Measurements from ENCODE around the gene POU4F3.

Gene POU4F3

GRCh38 chr5:146337264-146337904 is 1.3 kb upstream of the POU4F3 start:
- no peak for TF ChIP-seq CTCF (IDR thresholded peaks at IDR 0.05; ENCODE audit: low read depth, low read length)
- no peak for DNase-seq (ENCODE audit: low read depth in 2 of 2)
- H3K4me3 ChIP-seq (replicated peaks in 1 of 2; ENCODE audit: low read depth in 2 of 2, low read length in 2 of 2), result no peak overlapping the region

DNA sequence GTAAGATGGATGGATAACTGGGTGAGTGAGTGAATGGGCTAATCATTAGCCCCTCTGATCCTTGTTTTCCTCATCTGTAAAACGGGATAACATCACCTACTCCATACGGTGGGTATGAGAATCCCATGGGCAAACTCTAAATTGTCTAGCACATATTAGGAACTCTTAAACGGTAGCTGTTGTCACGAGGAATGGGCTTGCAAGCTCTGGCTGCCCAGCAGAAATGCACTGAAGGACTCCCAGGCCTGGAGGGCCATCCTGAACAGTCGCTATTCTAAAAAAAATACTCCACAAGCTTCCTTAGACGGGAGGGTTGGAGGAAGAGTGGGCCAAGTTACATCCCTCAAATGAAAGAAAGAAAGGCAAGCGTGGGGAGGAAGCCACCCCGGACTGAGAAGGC is 711 bp upstream of the POU4F3 start:
- no peak for TF ChIP-seq CTCF (IDR thresholded peaks at IDR 0.05; ENCODE audit: low read depth, low read length)
- no peak overlapping the region for H3K4me3 ChIP-seq (replicated peaks in 1 of 2; ENCODE audit: low read depth in 2 of 2, low read length in 2 of 2)
- DNase-seq (ENCODE audit: low read depth in 2 of 2), result no peak

DNA sequence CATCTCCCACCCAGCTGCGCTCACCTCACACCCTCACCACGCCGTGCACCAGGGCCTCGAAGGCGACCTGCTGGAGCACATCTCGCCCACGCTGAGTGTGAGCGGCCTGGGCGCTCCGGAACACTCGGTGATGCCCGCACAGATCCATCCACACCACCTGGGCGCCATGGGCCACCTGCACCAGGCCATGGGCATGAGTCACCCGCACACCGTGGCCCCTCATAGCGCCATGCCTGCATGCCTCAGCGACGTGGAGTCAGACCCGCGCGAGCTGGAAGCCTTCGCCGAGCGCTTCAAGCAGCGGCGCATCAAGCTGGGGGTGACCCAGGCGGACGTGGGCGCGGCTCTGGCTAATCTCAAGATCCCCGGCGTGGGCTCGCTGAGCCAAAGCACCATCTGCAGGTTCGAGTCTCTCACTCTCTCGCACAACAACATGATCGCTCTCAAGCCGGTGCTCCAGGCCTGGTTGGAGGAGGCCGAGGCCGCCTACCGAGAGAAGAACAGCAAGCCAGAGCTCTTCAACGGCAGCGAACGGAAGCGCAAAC is 1.1 kb downstream of the POU4F3 start:
- DNase-seq (ENCODE audit: low read depth in 2 of 2), result no peak
- no peak for TF ChIP-seq CTCF (IDR thresholded peaks at IDR 0.05; ENCODE audit: low read depth, low read length)
- peak overlapping the region in 1 of 2 donors; percentile 28 for H3K4me3 ChIP-seq (replicated peaks in 1 of 2; ENCODE audit: low read depth in 2 of 2, low read length in 2 of 2)

DNA sequence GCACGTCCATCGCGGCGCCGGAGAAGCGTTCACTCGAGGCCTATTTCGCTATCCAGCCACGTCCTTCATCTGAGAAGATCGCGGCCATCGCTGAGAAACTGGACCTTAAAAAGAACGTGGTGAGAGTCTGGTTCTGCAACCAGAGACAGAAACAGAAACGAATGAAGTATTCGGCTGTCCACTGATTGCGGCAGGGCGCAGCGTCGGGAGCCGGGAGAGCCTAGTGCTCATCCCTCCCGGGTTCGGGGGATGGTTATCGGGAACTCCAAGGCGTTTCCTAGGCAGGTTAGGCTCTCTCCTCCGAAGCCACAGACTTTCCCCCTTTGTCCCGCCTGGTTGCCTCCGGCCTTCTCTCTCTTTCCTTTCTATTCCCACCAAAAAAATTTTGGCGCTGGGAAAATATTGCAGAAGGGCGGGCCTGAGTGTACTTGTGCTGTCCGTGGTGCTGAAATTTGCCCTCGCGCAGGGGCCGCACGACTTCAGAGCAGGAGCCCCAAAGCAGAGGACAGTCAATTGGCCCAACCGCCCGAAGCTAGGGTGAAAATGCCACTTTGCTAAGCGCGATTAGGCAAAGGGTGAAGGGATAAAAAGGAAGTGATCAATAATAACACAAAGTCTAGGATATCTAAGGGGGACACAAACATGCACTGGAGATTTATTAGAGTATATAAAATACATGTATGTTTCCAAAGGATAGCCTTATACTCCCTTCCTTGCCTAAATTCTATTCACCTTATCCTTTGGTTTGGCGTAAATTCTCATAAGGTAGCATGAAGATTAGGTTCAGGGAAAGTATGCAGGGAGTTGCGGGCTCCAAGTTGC is 1.8 kb downstream of the POU4F3 start:
- no peak for TF ChIP-seq CTCF (IDR thresholded peaks at IDR 0.05; ENCODE audit: low read depth, low read length)
- peak overlapping the region; percentile 10 to 28 for H3K4me3 ChIP-seq (replicated peaks in 1 of 2; ENCODE audit: low read depth in 2 of 2, low read length in 2 of 2)
- DNase-seq (ENCODE audit: low read depth in 2 of 2), result peak; percentile 71 to 73

DNA sequence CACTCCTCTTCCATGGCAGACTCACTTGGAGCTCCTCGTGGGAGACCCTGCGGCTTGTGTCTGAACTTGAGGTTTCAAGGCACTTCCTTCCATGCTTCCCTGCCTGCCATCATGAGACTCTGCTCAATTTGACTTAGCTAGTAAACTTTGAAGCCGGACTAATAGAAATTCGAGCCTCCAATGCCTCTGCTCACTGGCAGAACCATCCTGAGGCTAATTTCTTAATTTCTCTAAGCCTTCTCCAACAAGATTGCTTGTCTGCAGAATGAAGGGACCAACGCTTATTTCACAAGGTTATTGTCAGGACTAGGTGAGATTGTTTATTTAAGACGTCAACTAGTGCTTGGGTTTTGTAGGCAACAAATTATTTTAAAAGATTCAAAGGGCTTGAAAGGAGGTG is 3.2 kb downstream of the POU4F3 start:
- no peak for DNase-seq (ENCODE audit: low read depth in 2 of 2)
- no peak overlapping the region for H3K4me3 ChIP-seq (replicated peaks in 1 of 2; ENCODE audit: low read depth in 2 of 2, low read length in 2 of 2)
- TF ChIP-seq CTCF (IDR thresholded peaks at IDR 0.05; ENCODE audit: low read depth, low read length), result no peak

DNA sequence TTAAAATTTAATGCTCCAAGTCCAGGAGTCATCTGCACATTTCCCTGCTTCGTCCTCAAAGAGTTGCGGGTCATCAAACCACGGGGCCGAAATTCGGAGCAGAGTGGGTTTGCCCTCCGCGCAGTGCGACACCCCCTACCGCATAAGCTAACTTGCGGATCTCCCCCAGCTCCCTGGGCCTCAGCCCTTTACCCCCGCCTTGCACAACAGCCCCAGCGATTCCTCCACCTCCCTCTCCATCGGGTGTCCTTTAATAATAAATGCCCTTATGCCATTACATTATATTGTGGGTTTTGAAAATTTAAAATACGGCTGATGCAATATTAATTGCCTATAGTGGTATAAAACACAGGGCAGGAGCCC is 3.9 kb downstream of the POU4F3 start:
- DNase-seq (ENCODE audit: low read depth in 2 of 2), result no peak
- no peak overlapping the region for H3K4me3 ChIP-seq (replicated peaks in 1 of 2; ENCODE audit: low read depth in 2 of 2, low read length in 2 of 2)
- TF ChIP-seq CTCF (IDR thresholded peaks at IDR 0.05; ENCODE audit: low read depth, low read length), result no peak

All from cardiac fibroblast (primary cell).